ENCODE data around the gene PRSS36. TPM values are rescaled to one million over a fixed set of nuclear protein-coding genes. Genes with fewer than 3 reads are reported as not detected.

PRSS36 gene
- total RNA-seq, 2 experiments from 2014 or later, result 0.24 TPM; not detected in 1

- Mint-ChIP-seq H3K4me3 (no peak overlapping the region), H3K27ac (no peak overlapping the region), H3K27me3 (no peaks in the 10 kb centered on the region), H3K9me3 (no peaks in the 10 kb centered on the region), H3K36me3 (peaks cover 21% of the 10 kb centered on the region), H3K4me1 (ENCODE audit: low read depth) (no peaks in the 10 kb centered on the region)
- ChIA-PET POLR2A (no interaction called here), CTCF (no interaction called here)
- intact Hi-C loops (cut with micrococcal nuclease), result no loop called here
- DNase-seq, result no peak
These were observed 19.5 kb downstream of the PRSS36 start for GRCh38 chr16:31130336-31130891.

- peaks cover 21% of the 10 kb centered on the region for H3K36me3 Mint-ChIP-seq
- CTCF ChIA-PET, result no interaction called here
- H3K27ac Mint-ChIP-seq, result no peak overlapping the region
- intact Hi-C loops (cut with micrococcal nuclease), result no loop called here
- DNase-seq, result no peak
- POLR2A ChIA-PET, result interaction anchor here (1.0 kb wide), 1 partner anchor 10 kb away, joined by 3 read pairs; no protein-coding TSS in a partner anchor
- no peaks in the 10 kb centered on the region for H3K9me3 Mint-ChIP-seq
- H3K4me3 Mint-ChIP-seq, result no peak overlapping the region
- no peaks in the 10 kb centered on the region for H3K27me3 Mint-ChIP-seq
- H3K4me1 Mint-ChIP-seq (ENCODE audit: low read depth), result no peaks in the 10 kb centered on the region
These were observed 20.1 kb downstream of the PRSS36 start for GRCh38 chr16:31129568-31130335.

GRCh38 chr16:31128711-31129567 is 20.9 kb downstream of the PRSS36 start:
- H3K36me3 Mint-ChIP-seq, result peaks cover 21% of the 10 kb centered on the region
- H3K4me1 Mint-ChIP-seq (ENCODE audit: low read depth), result no peaks in the 10 kb centered on the region
- ChIA-PET POLR2A (interaction anchor here (1.0 kb wide), 1 partner anchor 9 kb away, joined by 3 read pairs; no protein-coding TSS in a partner anchor), CTCF (no interaction called here)
- no peak overlapping the region for H3K4me3 Mint-ChIP-seq
- intact Hi-C loops (cut with micrococcal nuclease), result no loop called here
- H3K9me3 Mint-ChIP-seq, result no peaks in the 10 kb centered on the region
- DNase-seq, result no peak
- no peaks in the 10 kb centered on the region for H3K27me3 Mint-ChIP-seq
- no peak overlapping the region for H3K27ac Mint-ChIP-seq

- Mint-ChIP-seq H3K4me3 (no peak overlapping the region), H3K27me3 (no peaks in the 10 kb centered on the region), H3K4me1 (ENCODE audit: low read depth) (no peaks in the 10 kb centered on the region), H3K27ac (no peak overlapping the region), H3K36me3 (peaks cover 24% of the 10 kb centered on the region), H3K9me3 (no peaks in the 10 kb centered on the region)
- no peak for DNase-seq
- ChIA-PET CTCF (interaction anchor here (1.3 kb wide), 1 partner anchor 15 kb away, joined by 4 read pairs; no protein-coding TSS in a partner anchor), POLR2A (interaction anchor here (0.8 to 1.0 kb wide), 2 partner anchors 9 to 12 kb away, joined by 3 read pairs; partner anchors contain the start of gene KAT8)
- intact Hi-C loops (cut with micrococcal nuclease), result no loop called here
These were observed 22.7 kb downstream of the PRSS36 start for GRCh38 chr16:31127182-31127581.

GRCh38 chr16:31125844-31126243 is 24.0 kb downstream of the PRSS36 start:
- CTCF ChIA-PET, result no interaction called here
- intact Hi-C loops (cut with micrococcal nuclease), result no loop called here
- no peak overlapping the region for H3K4me3 Mint-ChIP-seq
- peaks cover 26% of the 10 kb centered on the region for H3K36me3 Mint-ChIP-seq
- POLR2A ChIA-PET, result interaction anchor here (1.0 kb wide), 1 partner anchor 8 kb away, joined by 3 read pairs; the partner anchor contains the start of gene KAT8
- DNase-seq, result no peak
- H3K27ac Mint-ChIP-seq, result no peak overlapping the region
- H3K4me1 Mint-ChIP-seq (ENCODE audit: low read depth), result no peaks in the 10 kb centered on the region
- H3K27me3 Mint-ChIP-seq, result no peaks in the 10 kb centered on the region
- H3K9me3 Mint-ChIP-seq, result no peaks in the 10 kb centered on the region

- Mint-ChIP-seq H3K27me3 (no peaks in the 10 kb centered on the region), H3K27ac (no peak overlapping the region)
- CTCF ChIA-PET, result interaction anchor here (0.8 to 3.8 kb wide), 3 partner anchors 22 to 339 kb away, joined by 3 to 23 read pairs (median 4); partner anchors contain the start of gene ARMC5
These were observed 29.7 kb downstream of the PRSS36 start for GRCh38 chr16:31120129-31120528.

GRCh38 chr16:31118223-31119155 is 31.4 kb downstream of the PRSS36 start:
- H3K27me3 Mint-ChIP-seq, result no peaks in the 10 kb centered on the region
- ChIA-PET CTCF (interaction anchor here (1.1 to 3.3 kb wide), 5 partner anchors 11 to 133 kb away, joined by 3 to 36 read pairs (median 6); partner anchors contain the start of genes HSD3B7 and ZNF668), POLR2A (interaction anchor here (0.8 to 4.1 kb wide), 6 partner anchors 8 to 61 kb away, joined by 3 to 27 read pairs (median 16); partner anchors contain the start of genes BCKDK, FUS, ZNF646 and ZNF668)
- DNase-seq, result no peak
- peak overlapping the region; percentile 79 for H3K4me3 Mint-ChIP-seq
- H3K4me1 Mint-ChIP-seq (ENCODE audit: low read depth), result peaks cover 20% of the 10 kb centered on the region
- intact Hi-C loops (cut with micrococcal nuclease), result loop anchor here (1.0 kb wide), 1 partner anchor 61 kb away; no protein-coding TSS in a partner anchor
- no peaks in the 10 kb centered on the region for H3K9me3 Mint-ChIP-seq
- peak overlapping the region; percentile 70 for H3K27ac Mint-ChIP-seq
- peaks cover 18% of the 10 kb centered on the region for H3K36me3 Mint-ChIP-seq

More at GRCh38 chr16:31120129-31120528, 29.7 kb downstream of the PRSS36 start:
- POLR2A ChIA-PET, result interaction anchor here (0.8 to 4.1 kb wide), 2 partner anchors 9 to 22 kb away, joined by 3 to 27 read pairs; no protein-coding TSS in a partner anchor
- intact Hi-C loops (cut with micrococcal nuclease), result no loop called here
- Mint-ChIP-seq H3K36me3 (peaks cover 18% of the 10 kb centered on the region), H3K9me3 (no peaks in the 10 kb centered on the region), H3K4me3 (no peak overlapping the region), H3K4me1 (ENCODE audit: low read depth) (peaks cover 16% of the 10 kb centered on the region)
- no peak for DNase-seq

GRCh38 chr16:31117384-31118222 is 32.3 kb downstream of the PRSS36 start, which contains the start of gene KAT8:
Gene KAT8 (plus strand): TSS chr16:31117664. CDS start chr16:31117682, 18 bp downstream.
- intact Hi-C loops (cut with micrococcal nuclease), result loop anchor here (1.0 kb wide), 4 partner anchors 23 to 62 kb away; partner anchors contain the start of genes VKORC1, ZNF646 and ZNF668
- peak; percentile 99 for DNase-seq
- peak within 1 kb of the TSS; percentile 70 for H3K27ac Mint-ChIP-seq
- no peaks in the 10 kb centered on the region for H3K27me3 Mint-ChIP-seq
- H3K36me3 Mint-ChIP-seq, result peaks cover 18% of the 10 kb centered on the region
- peaks cover 20% of the 10 kb centered on the region for H3K4me1 Mint-ChIP-seq (ENCODE audit: low read depth)
- peak within 1 kb of the TSS; percentile 79 for H3K4me3 Mint-ChIP-seq
- CTCF ChIA-PET, result interaction anchor here (0.6 to 3.3 kb wide), 7 partner anchors 10 to 273 kb away, joined by 3 to 36 read pairs (median 4); partner anchors contain the start of genes HSD3B7 and ZNF668
- no peaks in the 10 kb centered on the region for H3K9me3 Mint-ChIP-seq
- POLR2A ChIA-PET, result interaction anchor here (0.5 to 4.1 kb wide), 11 partner anchors 9 to 755 kb away, joined by 3 to 27 read pairs (median 3); partner anchors contain the start of genes BCKDK, FUS, ZNF646 and ZNF668

GRCh38 chr16:31114468-31114867 is 35.4 kb downstream of the PRSS36 start:
- peaks cover 15% of the 10 kb centered on the region for H3K36me3 Mint-ChIP-seq

More at GRCh38 chr16:31114468-31114867, 35.4 kb downstream of the PRSS36 start:
- ChIA-PET POLR2A (interaction anchor here (1.0 kb wide), 1 partner anchor 13 kb away, joined by 3 read pairs; no protein-coding TSS in a partner anchor), CTCF (interaction anchor here (0.7 to 0.9 kb wide), 2 partner anchors 16 to 27 kb away, joined by 3 to 4 read pairs; no protein-coding TSS in a partner anchor)
- peaks cover 21% of the 10 kb centered on the region for H3K4me1 Mint-ChIP-seq (ENCODE audit: low read depth)
- H3K9me3 Mint-ChIP-seq, result no peaks in the 10 kb centered on the region
- no peak overlapping the region for H3K4me3 Mint-ChIP-seq
- intact Hi-C loops (cut with micrococcal nuclease), result no loop called here
- H3K27ac Mint-ChIP-seq, result peak overlapping the region; percentile 49
- DNase-seq, result no peak
- no peaks in the 10 kb centered on the region for H3K27me3 Mint-ChIP-seq

Measured in activated CD4-positive, alpha-beta memory T cell treated with anti-CD3 and anti-CD28 coated beads for 36 hours (primary cell).